Astrocyte of the cerebellum (primary cell): ENCODE measurements around the gene CCNL2.

Experiments used
- DNase-seq: peaks from one replicate; pipeline ENCODE4 v3.0.0-alpha.2; 2011; ENCODE audit warnings: low read depth
- H3K4me3 ChIP-seq: 2 replicates; pipeline ENCODE4 v1.5.1; 2011; ENCODE audit warnings: mild to moderate bottlenecking, low read depth, low read length, moderate library complexity
- in situ Hi-C: cut with HindIII; loops from 2 replicates; pipeline ENCODE4 v1.10.0; 2017; ENCODE audit warnings: low sequenced_read_pairs
- TF ChIP-seq, protein P1 (sequence below): IDR thresholded peaks from 2 replicates; pipeline ENCODE4 v1.5.1; 2012; ENCODE audit warnings: low read length, low read depth, moderate library complexity, mild to moderate bottlenecking; ENCODE audit errors: missing control alignments

The CCNL2 gene

DNA sequence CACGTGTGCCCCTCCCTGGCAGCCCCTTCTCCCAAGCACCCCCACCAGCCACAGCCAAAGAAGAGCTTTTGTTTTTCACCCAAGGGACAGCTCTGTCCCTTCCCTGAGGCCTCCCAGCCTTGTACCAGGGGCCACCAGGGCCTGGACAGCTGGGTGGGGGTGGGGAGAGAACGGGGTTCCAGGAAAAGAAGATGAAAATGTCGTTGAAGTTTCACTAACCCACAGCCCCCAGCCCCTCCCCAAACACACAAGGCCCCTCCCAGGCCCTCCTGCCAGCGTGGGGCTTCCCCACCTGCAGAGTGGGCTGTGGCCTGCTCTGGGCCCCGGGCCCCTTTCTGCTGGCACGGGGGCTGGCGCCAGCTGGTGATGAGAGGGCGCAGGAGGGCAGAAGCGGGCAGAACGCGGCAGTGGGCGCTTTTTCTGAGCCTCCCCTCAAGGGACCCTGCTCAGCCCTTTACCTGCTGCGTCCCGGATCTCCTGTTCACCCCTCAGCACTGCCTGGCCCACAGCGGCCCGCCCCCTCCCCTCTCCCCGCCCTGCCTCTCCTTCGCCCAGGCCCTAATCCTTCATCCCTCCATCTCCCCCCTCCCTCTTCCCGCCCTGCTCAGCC, 27.5 kb upstream of the CCNL2 start:
- no peak overlapping the region for H3K4me3 ChIP-seq

DNA sequence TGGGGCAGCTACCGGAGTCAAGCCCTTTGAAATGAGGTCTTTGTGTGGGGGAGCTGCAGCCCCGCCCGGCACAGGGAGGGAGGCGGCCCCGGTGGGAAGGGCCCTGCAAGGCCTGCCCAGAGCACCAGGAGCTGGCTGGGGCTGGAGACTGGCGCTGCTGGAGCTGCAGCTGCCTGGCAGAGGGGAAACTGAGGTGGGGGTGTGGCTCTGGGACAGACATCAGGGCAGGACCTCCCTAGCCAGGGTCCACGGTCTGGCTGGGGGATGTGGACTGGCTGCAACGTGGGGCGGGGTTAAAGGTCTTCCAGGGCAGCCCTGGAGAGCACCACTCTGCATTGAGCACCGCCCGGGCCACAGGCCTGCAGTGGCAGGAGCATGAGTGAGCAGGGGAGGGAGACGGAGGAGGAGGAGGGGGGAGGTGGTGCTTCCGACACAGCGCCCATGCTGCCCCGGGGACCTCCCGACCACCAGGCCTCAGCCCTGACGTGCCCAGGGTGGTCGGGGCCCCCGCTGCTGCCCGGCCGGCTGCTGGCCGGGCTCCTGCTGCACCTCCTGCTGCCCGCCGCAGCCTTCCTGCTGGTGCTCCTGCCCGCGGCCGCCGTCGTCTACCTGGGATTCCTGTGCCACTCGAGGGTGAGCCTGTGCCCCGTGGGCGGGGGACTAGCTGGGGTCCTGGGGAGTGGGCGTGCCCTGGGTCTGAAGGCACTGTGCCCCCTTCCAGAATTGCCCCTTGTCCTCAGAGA, 26.8 kb upstream of the CCNL2 start:
- DNase-seq, result no peak
- TF ChIP-seq, protein P1, sequence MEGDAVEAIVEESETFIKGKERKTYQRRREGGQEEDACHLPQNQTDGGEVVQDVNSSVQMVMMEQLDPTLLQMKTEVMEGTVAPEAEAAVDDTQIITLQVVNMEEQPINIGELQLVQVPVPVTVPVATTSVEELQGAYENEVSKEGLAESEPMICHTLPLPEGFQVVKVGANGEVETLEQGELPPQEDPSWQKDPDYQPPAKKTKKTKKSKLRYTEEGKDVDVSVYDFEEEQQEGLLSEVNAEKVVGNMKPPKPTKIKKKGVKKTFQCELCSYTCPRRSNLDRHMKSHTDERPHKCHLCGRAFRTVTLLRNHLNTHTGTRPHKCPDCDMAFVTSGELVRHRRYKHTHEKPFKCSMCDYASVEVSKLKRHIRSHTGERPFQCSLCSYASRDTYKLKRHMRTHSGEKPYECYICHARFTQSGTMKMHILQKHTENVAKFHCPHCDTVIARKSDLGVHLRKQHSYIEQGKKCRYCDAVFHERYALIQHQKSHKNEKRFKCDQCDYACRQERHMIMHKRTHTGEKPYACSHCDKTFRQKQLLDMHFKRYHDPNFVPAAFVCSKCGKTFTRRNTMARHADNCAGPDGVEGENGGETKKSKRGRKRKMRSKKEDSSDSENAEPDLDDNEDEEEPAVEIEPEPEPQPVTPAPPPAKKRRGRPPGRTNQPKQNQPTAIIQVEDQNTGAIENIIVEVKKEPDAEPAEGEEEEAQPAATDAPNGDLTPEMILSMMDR, result no peak
- in situ Hi-C loops, result no loop called here
- H3K4me3 ChIP-seq, result no peak overlapping the region

More for the DNA sequence above, 27.5 kb upstream of the CCNL2 start:
- DNase-seq, result no peak
- TF ChIP-seq, protein P1, result no peak
- in situ Hi-C loops, result no loop called here

DNA sequence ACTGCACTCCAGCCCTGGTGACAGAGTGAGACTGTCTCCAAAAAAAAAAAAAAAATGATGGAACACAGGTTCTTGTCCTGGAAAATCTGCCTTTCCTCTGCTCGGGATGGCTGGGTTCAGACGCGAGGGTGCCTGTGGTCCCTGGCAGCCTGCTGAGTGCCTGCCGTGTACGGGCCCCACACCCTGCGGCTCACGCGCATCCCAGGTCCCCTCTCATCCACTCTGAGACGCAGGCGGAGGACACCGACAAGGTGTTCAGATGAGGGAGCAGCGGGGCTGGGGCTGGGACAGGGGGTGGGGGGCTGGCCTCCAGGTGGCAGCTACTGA, 26.3 kb upstream of the CCNL2 start:
- no peak for DNase-seq
- TF ChIP-seq, protein P1, result no peak
- in situ Hi-C loops, result no loop called here
- no peak overlapping the region for H3K4me3 ChIP-seq

DNA sequence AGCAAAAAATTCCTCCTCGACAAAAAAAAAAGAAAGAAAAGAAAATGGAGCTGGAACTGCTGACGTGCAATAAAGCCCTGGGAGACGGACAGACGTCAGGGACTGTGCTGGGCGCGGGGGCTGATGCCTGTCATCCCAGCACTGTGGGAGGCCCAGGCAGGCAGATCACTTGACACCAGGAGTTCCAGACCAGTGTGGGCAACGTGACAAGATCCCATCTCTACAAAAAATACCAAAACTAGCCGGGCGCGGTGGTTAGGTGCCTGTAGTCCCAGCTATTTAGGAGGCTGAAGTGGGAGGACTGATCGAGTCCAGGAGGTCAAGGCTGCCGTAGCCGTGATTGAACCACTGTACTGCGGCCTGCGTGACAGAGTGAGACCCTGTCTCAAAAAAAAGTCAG, 25.6 kb upstream of the CCNL2 start:
- TF ChIP-seq, protein P1, result no peak
- no peak overlapping the region for H3K4me3 ChIP-seq
- in situ Hi-C loops, result no loop called here
- no peak for DNase-seq

DNA sequence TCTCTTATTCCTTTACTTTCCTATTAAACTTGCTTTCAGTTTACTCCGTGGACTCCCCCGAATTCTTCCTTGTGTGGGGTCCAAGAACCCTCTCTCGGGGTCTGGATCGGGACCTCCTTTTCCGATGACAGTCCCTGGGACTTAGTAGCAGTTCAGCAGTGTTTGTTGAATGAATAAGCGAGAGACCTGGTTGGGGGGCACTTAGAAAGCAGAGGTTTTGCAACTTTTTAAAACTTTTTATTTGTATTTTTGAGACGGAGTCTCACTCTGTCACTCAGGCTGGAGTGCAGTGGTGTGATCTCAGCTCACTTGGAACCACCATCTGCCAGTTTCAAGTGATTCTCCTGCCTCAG, 24.1 kb upstream of the CCNL2 start:
- H3K4me3 ChIP-seq, result no peak overlapping the region

DNA sequence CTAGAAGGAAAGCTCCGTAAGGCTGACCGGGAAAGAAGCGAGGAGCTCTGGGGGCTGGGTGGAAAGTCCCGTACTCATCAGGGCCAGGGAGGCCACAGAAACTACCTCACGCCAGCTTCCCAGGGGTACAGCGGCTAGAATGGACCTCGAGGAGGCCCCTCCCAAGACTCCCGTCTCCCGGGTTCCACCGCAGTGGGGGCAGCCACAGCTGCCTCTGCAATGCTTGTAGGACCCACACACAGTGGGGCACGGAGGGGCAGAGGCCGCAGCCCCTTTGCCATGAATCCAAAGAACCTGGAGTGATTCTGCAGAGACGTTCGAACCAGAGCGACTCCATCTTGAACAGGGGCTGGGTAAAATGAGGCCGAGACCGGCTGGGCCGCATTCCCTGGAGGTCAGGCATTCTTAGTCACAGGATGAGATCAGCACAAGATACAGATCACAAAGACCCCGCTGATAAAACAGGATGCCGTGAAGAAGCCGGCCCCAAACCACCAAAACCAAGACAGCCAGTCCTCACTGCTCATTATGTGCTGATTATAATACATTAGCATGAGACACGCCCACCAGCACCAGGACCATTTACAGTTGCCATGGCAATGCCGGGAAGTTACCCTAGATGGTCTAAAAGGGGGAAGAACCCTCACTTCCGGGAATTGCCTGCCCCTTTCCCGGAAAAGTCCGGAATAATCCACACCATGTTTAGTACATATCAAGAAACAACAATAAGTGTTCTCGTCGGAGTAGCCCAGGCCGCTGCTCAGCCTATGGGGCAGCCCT, 23.5 kb upstream of the CCNL2 start:
- DNase-seq, result no peak
- no peak overlapping the region for H3K4me3 ChIP-seq
- TF ChIP-seq, protein P1, result no peak
- in situ Hi-C loops, result no loop called here

More for the DNA sequence above, 24.1 kb upstream of the CCNL2 start:
- TF ChIP-seq, protein P1, result no peak
- no peak for DNase-seq
- in situ Hi-C loops, result no loop called here
